Prostate gland (tissue), 2 donors: ENCODE results near the gene FADS1.

Source experiments
- CTCF ChIP-seq, 4 experiments: fragments of 200-600 bp in 2 of 4; fragments of 450-650 bp in 2 of 4; sonication (generic) in 2 of 4; IDR thresholded peaks; 1 replicate in 3 of 4; 2 replicates in 1 of 4; pipeline ENCODE4 v1.5.1; 2016 to 2019; ENCODE audit warnings: antibody characterized with exemption in 4 of 4, mild to moderate bottlenecking in 2 of 4, moderate library complexity in 2 of 4
- POLR2A ChIP-seq: fragments of 450-650 bp; IDR thresholded peaks from one replicate; pipeline ENCODE4 v1.6.1; 2016; ENCODE audit warnings: antibody characterized with exemption, mild to moderate bottlenecking

- TF ChIP-seq CTCF (IDR thresholded peaks at IDR 0.05) (no peak), POLR2A (no peak)
Measured at GRCh38 chr11:61830237-61831105, 13.7 kb upstream of the FADS1 start.
